OCI-LY7 (cell line): ENCODE data around the gene NRP1. TPM values are rescaled to one million over a fixed set of nuclear protein-coding genes. Genes with fewer than 3 reads are reported as not detected.
"Not testable (repeated sequence)": the region's sequence is repeated elsewhere in the genome, so short reads cannot be mapped to it uniquely, and the experiment has no call there.

Experiments
- BruUV-seq: library from RNA; stranded (reverse); fragments of 400-500 nt; replicated peaks from 2 replicates; lab custom pipeline; 2021; lab: Mats Ljungman, UMichigan
- CTCF ChIA-PET: fragments of 300-600 bp; sonication (Branson Sonifier 250); formaldehyde crosslinking; loops from one replicate; lab custom pipeline; 2022; ENCODE audit warnings: antibody characterized with exemption; ENCODE audit not compliant: unreplicated experiment; lab: Charles Lee
- POLR2A ChIA-PET: fragments of 300-600 bp; sonication (Branson Sonifier 250); formaldehyde crosslinking; loops from one replicate; lab custom pipeline; 2022; ENCODE audit warnings: antibody characterized with exemption; lab: Charles Lee
- DNase-seq: peaks from one replicate; pipeline ENCODE4 v3.0.0-alpha.2; 2015; ENCODE audit warnings: low spot score
- H2AFZ ChIP-seq: fragments of 200-600 bp; sonication (generic), shearing (Covaris generic); 2 replicates; pipeline ENCODE4 v1.6.1; 2014; ENCODE audit warnings: mild to moderate bottlenecking, antibody characterized with exemption, low read length, moderate library complexity
- H3K27ac ChIP-seq: fragments of 200-600 bp; sonication (generic); 2 replicates; pipeline ENCODE4 v1.5.1; 2014; ENCODE audit warnings: mixed run types, low read depth, mild to moderate bottlenecking, moderate library complexity, low read length, inconsistent platforms; ENCODE audit not compliant: poor library complexity, severe bottlenecking
- H3K36me3 ChIP-seq: fragments of 200-600 bp; sonication (generic); 2 replicates; pipeline ENCODE4 v1.6.1; 2014; ENCODE audit warnings: mild to moderate bottlenecking, antibody characterized with exemption, low read length, moderate library complexity, mixed read lengths; ENCODE audit not compliant: insufficient read depth
- H3K4me1 ChIP-seq: fragments of 200-600 bp; sonication (generic); 2 replicates; pipeline ENCODE4 v1.5.1; 2014; ENCODE audit warnings: mild to moderate bottlenecking, low read length; ENCODE audit not compliant: insufficient read depth, poor library complexity, severe bottlenecking
- H3K4me2 ChIP-seq: fragments of 200-600 bp; sonication (generic); 2 replicates; pipeline ENCODE4 v1.6.1; 2014; ENCODE audit warnings: mild to moderate bottlenecking, low read length
- H3K4me3 ChIP-seq: fragments of 200-600 bp; sonication (generic); 2 replicates; pipeline ENCODE4 v1.5.1; 2014; ENCODE audit warnings: mild to moderate bottlenecking, low read depth, low read length; ENCODE audit not compliant: poor library complexity, severe bottlenecking
- H3K79me2 ChIP-seq: fragments of 200-600 bp; sonication (generic); 2 replicates; pipeline ENCODE4 v1.6.1; 2016; ENCODE audit warnings: low read depth, mild to moderate bottlenecking, low read length, moderate library complexity, mixed read lengths; ENCODE audit not compliant: insufficient read depth
- H3K9me2 ChIP-seq: fragments of 200-600 bp; sonication (generic); 2 replicates; pipeline ENCODE4 v1.6.1; 2016; ENCODE audit warnings: mild to moderate bottlenecking, low read length, mixed read lengths; ENCODE audit not compliant: insufficient read depth
- H3K9me3 ChIP-seq: fragments of 200-600 bp; sonication (generic); 2 replicates; pipeline ENCODE4 v1.6.1; 2014; ENCODE audit warnings: mild to moderate bottlenecking, mixed run types, low read length, mixed read lengths
- H4K20me1 ChIP-seq: fragments of 200-600 bp; sonication (generic); 2 replicates; pipeline ENCODE4 v1.6.1; 2014; ENCODE audit warnings: mild to moderate bottlenecking, antibody characterized with exemption, low read length, moderate library complexity, mixed read lengths; ENCODE audit not compliant: insufficient read depth
- EZH2phosphoT487 ChIP-seq: fragments of 200-600 bp; sonication (generic); IDR thresholded peaks from 2 replicates; pipeline ENCODE4 v1.6.1; 2018; ENCODE audit warnings: low read depth, borderline replicate concordance, mild to moderate bottlenecking, mixed run types, antibody characterized with exemption, low read length, moderate library complexity, mixed read lengths
- intact Hi-C: fragments of 100-400 bp; cut with micrococcal nuclease; formaldehyde crosslinking; loops from one replicate; pipeline ENCODE4 v1.10.0; 2022; ENCODE audit not compliant: unreplicated experiment
- total RNA-seq, 2 experiments: library from RNA; depleted of rRNA in 1 of 2; stranded (reverse); fragments of >200 nt in 1 of 2; shearing (Covaris generic) in 1 of 2; gene quantifications; 2 replicates each; pipeline ENCODE4 v1.2.3, GENCODE V29; 2014 to 2022
- TF ChIP-seq, protein P1 (sequence below): fragments of 200-600 bp; sonication (generic); conservative IDR thresholded peaks from 2 replicates; pipeline ENCODE4 v1.5.1; 2014; ENCODE audit warnings: mild to moderate bottlenecking, antibody characterized with exemption, low read length, moderate library complexity, mixed read lengths

NRP1 gene
- total RNA-seq, 2 experiments from 2014 or later: not detected

DNA sequence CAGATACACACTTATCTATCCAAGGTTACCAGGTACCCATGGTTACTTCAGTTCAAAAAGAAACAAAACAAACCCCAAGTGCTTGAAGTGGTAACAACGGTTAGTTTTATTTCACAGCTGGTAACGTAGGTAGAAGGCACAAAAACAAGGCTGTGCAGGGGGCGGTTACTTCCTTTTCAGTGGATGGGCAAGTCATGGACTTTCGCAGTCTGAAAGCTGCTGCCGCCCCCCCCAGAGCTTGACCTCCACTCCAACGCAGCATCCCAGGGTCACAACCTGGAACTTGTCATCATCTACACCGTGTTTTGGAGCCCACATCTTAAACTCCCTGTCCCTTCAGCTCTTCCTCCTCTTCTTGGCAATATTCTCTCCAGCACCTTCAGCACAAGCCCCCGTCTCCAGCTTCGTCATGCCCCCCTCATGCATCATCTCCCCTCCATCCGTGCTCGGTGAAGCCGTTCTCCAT lies 195.3 kb downstream of the NRP1 start:
- H3K4me2 ChIP-seq: 0 out of 2 replicates have a peak overlapping the region, but pooled peaks have one; percentile 3
- TF ChIP-seq, protein P1, sequence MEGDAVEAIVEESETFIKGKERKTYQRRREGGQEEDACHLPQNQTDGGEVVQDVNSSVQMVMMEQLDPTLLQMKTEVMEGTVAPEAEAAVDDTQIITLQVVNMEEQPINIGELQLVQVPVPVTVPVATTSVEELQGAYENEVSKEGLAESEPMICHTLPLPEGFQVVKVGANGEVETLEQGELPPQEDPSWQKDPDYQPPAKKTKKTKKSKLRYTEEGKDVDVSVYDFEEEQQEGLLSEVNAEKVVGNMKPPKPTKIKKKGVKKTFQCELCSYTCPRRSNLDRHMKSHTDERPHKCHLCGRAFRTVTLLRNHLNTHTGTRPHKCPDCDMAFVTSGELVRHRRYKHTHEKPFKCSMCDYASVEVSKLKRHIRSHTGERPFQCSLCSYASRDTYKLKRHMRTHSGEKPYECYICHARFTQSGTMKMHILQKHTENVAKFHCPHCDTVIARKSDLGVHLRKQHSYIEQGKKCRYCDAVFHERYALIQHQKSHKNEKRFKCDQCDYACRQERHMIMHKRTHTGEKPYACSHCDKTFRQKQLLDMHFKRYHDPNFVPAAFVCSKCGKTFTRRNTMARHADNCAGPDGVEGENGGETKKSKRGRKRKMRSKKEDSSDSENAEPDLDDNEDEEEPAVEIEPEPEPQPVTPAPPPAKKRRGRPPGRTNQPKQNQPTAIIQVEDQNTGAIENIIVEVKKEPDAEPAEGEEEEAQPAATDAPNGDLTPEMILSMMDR: no peak
- TF ChIP-seq EZH2phosphoT487: no peak
- no peaks in the 10 kb centered on the region for H3K36me3 ChIP-seq
- H3K4me3 ChIP-seq: no peak overlapping the region
- H3K9me3 ChIP-seq: no peaks in the 10 kb centered on the region
- CTCF ChIA-PET: no interaction called here
- H3K9me2 ChIP-seq: no peaks in the 10 kb centered on the region
- DNase-seq: peak; percentile 67
- peak overlapping the region; percentile 42; the same call in 1 of the 2 replicates for H2AFZ ChIP-seq
- no TSS peak for BruUV-seq
- intact Hi-C loops: no loop called here
- no peaks in the 10 kb centered on the region for H3K79me2 ChIP-seq
- peaks cover 12% of the 10 kb centered on the region for H3K4me1 ChIP-seq
- H4K20me1 ChIP-seq: no peaks in the 10 kb centered on the region
- no peak overlapping the region for H3K27ac ChIP-seq
- POLR2A ChIA-PET: interaction anchor here (0.7 to 1.3 kb wide), 4 partner anchors 8 to 38 kb away, joined by 3 to 4 read pairs (median 3); no protein-coding TSS in a partner anchor

DNA sequence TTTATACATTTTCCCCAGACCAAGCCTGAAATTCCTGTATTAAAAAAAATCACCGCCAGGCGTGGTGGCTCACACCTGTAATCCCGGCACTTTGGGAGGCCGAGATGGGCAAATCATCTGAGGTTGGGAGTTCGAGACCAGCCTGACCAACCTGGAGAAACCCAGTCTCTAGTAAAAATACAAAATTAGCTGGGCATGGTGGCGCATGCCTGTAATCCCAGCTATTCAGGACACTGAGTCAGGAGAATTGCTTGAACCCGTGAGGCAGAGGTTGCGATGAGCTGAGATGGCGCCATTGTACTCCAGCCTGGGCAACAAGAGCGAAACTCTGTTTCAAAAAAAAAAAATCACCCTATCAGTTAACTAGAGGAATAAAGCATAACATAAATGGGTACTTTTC lies 195.8 kb downstream of the NRP1 start:
- POLR2A ChIA-PET: interaction anchor here (0.7 to 1.3 kb wide), 4 partner anchors 9 to 37 kb away, joined by 3 to 4 read pairs (median 3); no protein-coding TSS in a partner anchor

DNA sequence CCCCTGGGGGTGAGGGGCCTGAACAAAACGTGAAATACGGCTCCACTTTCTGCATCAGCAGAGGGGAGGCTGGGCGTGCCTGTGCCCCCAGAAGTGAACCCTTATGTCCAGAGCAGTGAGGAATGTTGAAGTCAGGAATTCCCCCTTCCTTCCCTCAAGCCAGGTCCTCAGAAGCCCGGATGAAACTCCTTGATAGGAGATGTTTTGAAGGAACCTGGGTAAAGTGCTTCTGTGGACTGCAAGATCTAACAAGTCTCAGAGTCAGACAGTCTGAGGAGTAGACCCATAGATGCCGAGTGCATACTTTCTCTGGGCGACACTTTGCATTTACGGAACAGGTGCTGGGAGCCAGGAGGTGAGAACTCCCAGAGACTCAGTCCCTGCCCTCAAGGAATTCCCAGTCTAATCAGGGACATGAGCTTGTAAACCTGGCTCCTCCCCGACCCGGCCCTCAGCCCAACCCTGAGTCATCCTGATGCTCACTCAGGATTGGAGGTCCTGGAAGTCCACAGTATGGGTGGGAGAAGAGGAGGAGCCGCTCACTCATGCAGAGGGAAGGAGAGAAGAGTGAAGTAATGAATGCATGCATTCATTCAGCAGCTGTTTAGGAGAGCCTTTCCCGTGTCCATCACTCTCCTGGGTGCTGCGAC lies 197.0 kb downstream of the NRP1 start:
- Histone ChIP-seq H3K4me2 (no peak overlapping the region), H4K20me1 (no peaks in the 10 kb centered on the region), H3K4me1 (peaks cover 17% of the 10 kb centered on the region), H3K4me3 (no peak overlapping the region), H2AFZ (no peak overlapping the region), H3K27ac (no peak overlapping the region), H3K9me3 (no peaks in the 10 kb centered on the region), H3K36me3 (no peaks in the 10 kb centered on the region), H3K9me2 (no peaks in the 10 kb centered on the region), H3K79me2 (no peaks in the 10 kb centered on the region)
- ChIA-PET CTCF (no interaction called here), POLR2A (no interaction called here)
- no peak for TF ChIP-seq EZH2phosphoT487
- TF ChIP-seq, protein P1: no peak
- intact Hi-C loops: no loop called here
- no peak for DNase-seq
- no TSS peak for BruUV-seq

More for the DNA sequence above, 195.8 kb downstream of the NRP1 start:
- H3K4me1 ChIP-seq: peaks cover 12% of the 10 kb centered on the region
- H3K9me2 ChIP-seq, CTCF ChIA-PET, H3K79me2 ChIP-seq, H3K9me3 ChIP-seq, H3K4me2 ChIP-seq, BruUV-seq, H3K36me3 ChIP-seq, H3K4me3 ChIP-seq, H3K27ac ChIP-seq, intact Hi-C loops, DNase-seq, H4K20me1 ChIP-seq: not testable (repeated sequence)
- 0 out of 2 replicates have a peak overlapping the region, but pooled peaks have one; percentile 42 for H2AFZ ChIP-seq
